Vagina (tissue), 2 donors: ENCODE results near the gene SBNO1.

Source experiments
- CTCF ChIP-seq, 3 experiments: fragments of 450-650 bp in 2 of 3; fragments of 200-600 bp in 1 of 3; sonication (generic) in 1 of 3; IDR thresholded peaks; one replicate each; pipeline ENCODE4 v1.5.1; 2017 to 2019; ENCODE audit warnings: antibody characterized with exemption in 3 of 3, mild to moderate bottlenecking in 2 of 3, moderate library complexity in 2 of 3
- POLR2A ChIP-seq, 2 donors: fragments of 450-650 bp; IDR thresholded peaks; one replicate each; pipeline ENCODE4 v1.6.1; 2017; ENCODE audit warnings: antibody characterized with exemption in 2 of 2, mild to moderate bottlenecking in 2 of 2, moderate library complexity in 2 of 2
- POLR2AphosphoS5 ChIP-seq, 2 donors: sonication (generic); formaldehyde crosslinking; IDR thresholded peaks; one replicate each; pipeline ENCODE4 v1.9.0; 2017; ENCODE audit warnings: antibody characterized with exemption in 2 of 2, mild to moderate bottlenecking in 2 of 2, low read depth in 1 of 2; ENCODE audit not compliant: insufficient read depth in 1 of 2

- no peak for TF ChIP-seq POLR2AphosphoS5 (IDR thresholded peaks at IDR 0.05; ENCODE audit: insufficient read depth in 1 of 2, low read depth in 1 of 2)
- TF ChIP-seq CTCF (IDR thresholded peaks at IDR 0.05) = no peak
- TF ChIP-seq POLR2A (IDR thresholded peaks at IDR 0.05) = no peak
Observed at GRCh38 chr12:123282111-123282510, 82.5 kb downstream of the SBNO1 start.
